PC-9 (cell line): ENCODE measurements around the gene DPPA5. TPM values are rescaled to one million over a fixed set of nuclear protein-coding genes. Genes with fewer than 3 reads are reported as not detected.

Experiments used
- BruUV-seq: library from RNA; stranded (reverse); fragments of 400-500 nt; replicated peaks from 2 replicates; lab custom pipeline; 2021; lab: Mats Ljungman, UMichigan
- CTCF ChIA-PET: fragments of 300-600 bp; sonication (Branson Sonifier 250); formaldehyde crosslinking; loops from one replicate; lab custom pipeline; 2022; ENCODE audit warnings: antibody characterized with exemption; lab: Charles Lee
- POLR2A ChIA-PET: fragments of 300-600 bp; sonication (Branson Sonifier 250); formaldehyde crosslinking; loops from one replicate; lab custom pipeline; 2022; ENCODE audit warnings: antibody characterized with exemption; ENCODE audit not compliant: unreplicated experiment; lab: Charles Lee
- DNase-seq, 2 experiments: peaks; one replicate each; pipeline versions ENCODE4 v3.0.0 to v3.0.0-alpha.2; 2015 to 2022; ENCODE audit warnings: mixed read lengths in 1 of 2
- H2AFZ ChIP-seq: fragments of 200-600 bp; sonication (generic); 2 replicates; pipeline ENCODE4 v1.8.1; 2017; ENCODE audit warnings: antibody characterized with exemption
- H3F3A ChIP-seq: fragments of 200-600 bp; sonication (generic); 2 replicates; pipeline ENCODE4 v1.8.1; 2017; ENCODE audit warnings: antibody characterized with exemption, mild to moderate bottlenecking, low read depth; ENCODE audit not compliant: insufficient read depth
- H3K27ac ChIP-seq: fragments of 200-600 bp; sonication (generic); 2 replicates; pipeline ENCODE4 v1.6.1; 2016; ENCODE audit warnings: mixed run types
- H3K27me3 ChIP-seq: fragments of 200-600 bp; sonication (generic); 2 replicates; pipeline ENCODE4 v1.6.1; 2016; ENCODE audit warnings: low read depth, mixed run types; ENCODE audit not compliant: insufficient read depth
- H3K36me3 ChIP-seq: fragments of 200-600 bp; sonication (generic); 2 replicates; pipeline ENCODE4 v1.6.1; 2016; ENCODE audit warnings: low read depth, mixed run types
- H3K4me1 ChIP-seq: fragments of 200-600 bp; sonication (generic); replicated peaks from 2 replicates; pipeline ENCODE4 v1.6.1; 2016; ENCODE audit warnings: mixed run types; ENCODE audit not compliant: insufficient read depth
- H3K4me2 ChIP-seq: fragments of 200-600 bp; sonication (generic); 2 replicates; pipeline ENCODE4 v1.6.1; 2017; ENCODE audit warnings: mixed run types
- H3K4me3 ChIP-seq: fragments of 200-600 bp; sonication (generic); 2 replicates; pipeline ENCODE4 v1.6.1; 2016; ENCODE audit warnings: mixed run types
- H3K79me2 ChIP-seq: fragments of 200-600 bp; sonication (generic); 2 replicates; pipeline ENCODE4 v1.6.1; 2017; ENCODE audit warnings: low read depth, mixed run types
- H3K9me2 ChIP-seq: fragments of 200-600 bp; sonication (generic); 2 replicates; pipeline ENCODE4 v1.8.1; 2017; ENCODE audit warnings: mild to moderate bottlenecking; ENCODE audit not compliant: insufficient read depth
- H3K9me3 ChIP-seq: fragments of 200-600 bp; sonication (generic); 2 replicates; pipeline ENCODE4 v1.8.1; 2016; ENCODE audit warnings: low read depth; ENCODE audit not compliant: insufficient read depth
- H4K20me1 ChIP-seq: fragments of 200-600 bp; sonication (generic); 2 replicates; pipeline ENCODE4 v1.8.1; 2017; ENCODE audit not compliant: insufficient read depth
- EZH2 ChIP-seq: fragments of 200-600 bp; sonication (generic); IDR thresholded peaks from 2 replicates; pipeline ENCODE4 v1.8.0; 2017; ENCODE audit warnings: antibody characterized with exemption, low read depth
- intact Hi-C: fragments of 100-400 bp; cut with micrococcal nuclease; formaldehyde crosslinking; loops from one replicate; pipeline ENCODE4 v1.10.0; 2022; ENCODE audit not compliant: unreplicated experiment
- total RNA-seq: library from RNA; stranded (reverse); gene quantifications from 2 replicates; pipeline ENCODE4 v1.2.3, GENCODE V29; 2021
- TF ChIP-seq, protein P1 (sequence below): fragments of 200-600 bp; sonication (generic); conservative IDR thresholded peaks from 2 replicates; pipeline ENCODE4 v1.6.1; 2017; ENCODE audit warnings: mixed run types, antibody characterized with exemption, mild to moderate bottlenecking, moderate library complexity

Gene DPPA5
- total RNA-seq, 1 experiment from 2014 or later: not detected

DNA sequence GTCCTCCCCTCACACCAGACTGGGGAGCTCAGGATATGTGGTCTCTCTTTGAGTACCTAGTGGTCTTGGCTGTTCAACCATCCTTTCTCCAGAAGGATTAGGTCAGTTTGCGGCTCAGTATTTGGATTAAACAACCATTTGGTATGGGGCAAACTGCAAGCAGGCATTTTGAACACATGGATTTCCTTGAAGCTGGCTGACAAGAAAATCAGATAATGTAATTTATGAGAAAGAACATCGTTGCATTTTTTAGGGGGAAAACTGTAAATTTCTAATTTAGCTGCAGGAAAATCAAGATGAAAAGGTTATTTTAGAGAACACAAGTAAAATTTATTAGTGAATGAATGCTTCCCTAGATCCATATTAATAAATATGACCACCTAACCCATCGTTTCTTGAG is 25.3 kb downstream of the DPPA5 start:
- Histone ChIP-seq H3F3A (no peaks in the 10 kb centered on the region), H3K9me3 (no peaks in the 10 kb centered on the region), H3K9me2 (no peaks in the 10 kb centered on the region), H3K36me3 (no peaks in the 10 kb centered on the region), H3K27me3 (no peaks in the 10 kb centered on the region), H3K4me3 (no peak overlapping the region), H3K4me1 (no peaks in the 10 kb centered on the region), H3K79me2 (no peaks in the 10 kb centered on the region), H2AFZ (no peak overlapping the region), H3K4me2 (no peak overlapping the region), H3K27ac (no peak overlapping the region), H4K20me1 (no peaks in the 10 kb centered on the region)
- ChIA-PET POLR2A (interaction anchor here (0.5 to 0.6 kb wide), 2 partner anchors 60 to 271 kb away, joined by 5 to 7 read pairs; no protein-coding TSS in a partner anchor), CTCF (interaction anchor here (0.6 kb wide), 1 partner anchor 874 kb away, joined by 3 read pairs; no protein-coding TSS in a partner anchor)
- DNase-seq: no peak
- no TSS peak for BruUV-seq
- TF ChIP-seq, protein P1, sequence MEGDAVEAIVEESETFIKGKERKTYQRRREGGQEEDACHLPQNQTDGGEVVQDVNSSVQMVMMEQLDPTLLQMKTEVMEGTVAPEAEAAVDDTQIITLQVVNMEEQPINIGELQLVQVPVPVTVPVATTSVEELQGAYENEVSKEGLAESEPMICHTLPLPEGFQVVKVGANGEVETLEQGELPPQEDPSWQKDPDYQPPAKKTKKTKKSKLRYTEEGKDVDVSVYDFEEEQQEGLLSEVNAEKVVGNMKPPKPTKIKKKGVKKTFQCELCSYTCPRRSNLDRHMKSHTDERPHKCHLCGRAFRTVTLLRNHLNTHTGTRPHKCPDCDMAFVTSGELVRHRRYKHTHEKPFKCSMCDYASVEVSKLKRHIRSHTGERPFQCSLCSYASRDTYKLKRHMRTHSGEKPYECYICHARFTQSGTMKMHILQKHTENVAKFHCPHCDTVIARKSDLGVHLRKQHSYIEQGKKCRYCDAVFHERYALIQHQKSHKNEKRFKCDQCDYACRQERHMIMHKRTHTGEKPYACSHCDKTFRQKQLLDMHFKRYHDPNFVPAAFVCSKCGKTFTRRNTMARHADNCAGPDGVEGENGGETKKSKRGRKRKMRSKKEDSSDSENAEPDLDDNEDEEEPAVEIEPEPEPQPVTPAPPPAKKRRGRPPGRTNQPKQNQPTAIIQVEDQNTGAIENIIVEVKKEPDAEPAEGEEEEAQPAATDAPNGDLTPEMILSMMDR: no peak
- TF ChIP-seq EZH2: no peak
- intact Hi-C loops: no loop called here

DNA sequence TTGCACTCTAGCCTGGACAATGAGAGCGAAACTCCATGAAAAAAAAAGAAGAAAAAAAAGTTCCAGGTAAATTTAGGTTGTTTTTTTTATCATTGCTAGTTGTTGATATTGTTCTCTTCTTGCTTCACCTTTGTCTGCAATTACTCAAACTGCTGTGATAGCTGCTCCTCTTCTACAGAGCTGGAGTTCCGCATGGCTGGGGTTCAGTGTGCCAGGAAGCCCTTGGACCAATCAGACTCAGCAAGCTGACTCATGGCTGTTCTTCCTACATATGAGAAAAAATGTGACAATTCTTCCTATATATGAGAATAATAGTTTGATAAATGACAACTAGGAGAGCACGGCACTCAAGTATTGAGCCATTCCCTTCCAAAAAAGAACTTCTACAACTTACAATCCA is 28.4 kb downstream of the DPPA5 start:
- TF ChIP-seq, protein P1: no peak
- no peak for TF ChIP-seq EZH2
- no peaks in the 10 kb centered on the region for H3K36me3 ChIP-seq
- no peak overlapping the region for H2AFZ ChIP-seq
- no peak overlapping the region for H3K27ac ChIP-seq
- no peak overlapping the region for H3K4me3 ChIP-seq
- no peaks in the 10 kb centered on the region for H3K9me3 ChIP-seq
- no peaks in the 10 kb centered on the region for H3F3A ChIP-seq
- no peaks in the 10 kb centered on the region for H4K20me1 ChIP-seq
- CTCF ChIA-PET: no interaction called here
- POLR2A ChIA-PET: no interaction called here
- BruUV-seq: no TSS peak
- no peaks in the 10 kb centered on the region for H3K4me1 ChIP-seq
- no peaks in the 10 kb centered on the region for H3K27me3 ChIP-seq
- intact Hi-C loops: loop anchor here (2.0 kb wide), 3 partner anchors 41 to 913 kb away; no protein-coding TSS in a partner anchor
- DNase-seq: no peak
- H3K4me2 ChIP-seq: no peak overlapping the region
- H3K9me2 ChIP-seq: no peaks in the 10 kb centered on the region
- H3K79me2 ChIP-seq: no peaks in the 10 kb centered on the region

DNA sequence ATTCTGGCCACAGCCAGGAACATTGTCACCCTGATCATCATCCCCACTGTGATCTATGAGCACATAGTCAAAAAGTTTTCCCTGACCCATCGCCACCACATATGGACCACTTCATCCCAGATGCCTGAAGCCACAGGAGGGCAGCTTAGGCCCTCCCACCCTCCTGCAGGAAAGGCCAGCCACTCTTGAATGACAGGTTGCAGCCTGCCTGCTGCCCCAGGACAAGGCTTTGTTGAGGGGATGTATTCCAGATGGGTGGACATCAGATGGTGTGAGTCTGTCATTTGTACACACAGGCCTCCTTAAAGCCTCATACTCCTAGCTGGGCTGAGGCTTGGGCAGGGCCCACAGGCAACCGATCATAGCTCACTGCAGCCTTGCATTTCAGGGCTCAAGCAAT is 30.8 kb downstream of the DPPA5 start:
- H3K79me2 ChIP-seq: no peaks in the 10 kb centered on the region
- no peaks in the 10 kb centered on the region for H4K20me1 ChIP-seq
- no peak overlapping the region for H3K27ac ChIP-seq
- intact Hi-C loops: no loop called here
- BruUV-seq: no TSS peak
- TF ChIP-seq EZH2: no peak
- TF ChIP-seq, protein P1: no peak
- no peaks in the 10 kb centered on the region for H3K9me2 ChIP-seq
- DNase-seq: no peak
- ChIA-PET CTCF (no interaction called here), POLR2A (no interaction called here)
- H3K4me1 ChIP-seq: no peaks in the 10 kb centered on the region
- no peak overlapping the region for H3K4me3 ChIP-seq
- no peaks in the 10 kb centered on the region for H3K9me3 ChIP-seq
- H3F3A ChIP-seq: no peaks in the 10 kb centered on the region
- no peaks in the 10 kb centered on the region for H3K36me3 ChIP-seq
- H3K4me2 ChIP-seq: no peak overlapping the region
- no peaks in the 10 kb centered on the region for H3K27me3 ChIP-seq
- no peak overlapping the region for H2AFZ ChIP-seq
